NCI-H524 (cell line): ENCODE results near the gene R3HCC1L.
"Not testable (repeated sequence)": the region's sequence is repeated elsewhere in the genome, so short reads cannot be mapped to it uniquely, and the experiment has no call there.

Experiments
- DNase-seq, 2 experiments: peaks; one replicate each; lab custom pipeline; 2025; lab: John Stamatoyannopoulos, UW

R3HCC1L gene

DNA sequence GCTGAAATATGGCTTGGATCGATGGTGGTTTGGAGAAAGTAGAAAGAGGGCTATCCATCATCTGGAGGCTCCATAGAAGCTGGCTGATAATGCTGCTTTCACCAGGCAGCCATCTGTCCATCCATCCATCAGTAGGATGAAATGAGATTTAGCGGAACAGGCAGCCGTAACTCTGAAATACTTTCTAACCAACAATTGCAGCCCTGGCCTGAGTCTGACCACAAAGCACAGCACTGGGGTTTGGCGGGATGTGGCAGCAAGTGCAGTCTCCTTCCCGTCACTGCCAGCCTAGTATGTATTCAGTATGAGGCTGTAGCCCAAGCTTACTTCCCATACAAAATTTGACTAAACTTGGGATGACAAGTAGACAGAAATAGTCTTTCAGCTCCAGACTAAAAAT is 38.0 kb downstream of the R3HCC1L start:
- DNase-seq = no peak

- no peak for DNase-seq
Observed at GRCh38 chr10:98173260-98173659, 38.8 kb downstream of the R3HCC1L start.

DNA sequence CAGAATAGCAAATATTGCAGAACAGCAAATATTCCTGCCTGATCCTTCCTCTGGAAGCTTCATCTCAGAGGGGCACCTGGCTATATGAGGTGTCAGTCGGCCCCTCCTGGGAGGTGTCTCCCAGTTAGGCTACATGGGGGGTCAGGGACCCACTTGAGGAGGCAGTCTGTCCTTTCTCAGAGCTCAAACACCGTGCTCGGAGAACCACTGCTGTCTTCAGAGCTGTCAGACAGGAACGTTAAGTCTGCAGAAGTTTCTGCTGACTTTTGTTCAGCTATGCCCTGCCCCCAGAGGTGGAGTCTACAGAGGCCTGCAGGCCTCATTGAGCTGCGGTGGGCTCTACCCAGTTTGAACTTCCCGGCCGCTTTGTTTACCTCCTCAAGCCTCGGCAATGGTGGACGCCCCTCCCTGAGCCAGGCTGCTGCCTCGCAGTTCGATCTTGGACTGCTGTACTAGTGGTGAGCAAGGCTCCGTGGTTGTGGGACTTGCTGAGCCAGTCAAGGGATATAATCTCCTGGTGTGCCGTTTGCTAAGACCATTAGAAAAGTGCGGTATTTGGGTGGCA is 48.0 kb downstream of the R3HCC1L start:
- not testable (repeated sequence) for DNase-seq

DNA sequence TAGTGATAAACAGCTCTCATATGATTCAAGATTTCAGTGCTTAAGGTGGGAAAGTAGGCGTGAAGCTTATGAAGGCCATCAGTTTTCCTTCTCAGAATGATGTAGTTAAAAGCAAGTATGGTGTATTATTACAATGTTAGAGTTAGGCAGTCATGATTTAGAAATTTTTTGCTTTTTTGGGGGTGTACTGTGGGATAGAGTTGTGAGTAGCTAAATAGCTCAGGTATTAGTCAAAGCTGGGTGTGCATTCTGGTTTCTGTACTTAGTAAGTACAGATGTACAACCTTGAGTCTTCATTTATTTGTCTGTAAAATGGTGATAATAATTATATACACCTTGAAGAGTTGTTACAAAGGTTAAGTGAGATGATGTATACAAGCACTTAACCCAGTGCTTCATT is 52.2 kb downstream of the R3HCC1L start:
- no peak for DNase-seq

- DNase-seq = not testable (repeated sequence)
Observed at GRCh38 chr10:98190773-98191172, 56.3 kb downstream of the R3HCC1L start.

DNA sequence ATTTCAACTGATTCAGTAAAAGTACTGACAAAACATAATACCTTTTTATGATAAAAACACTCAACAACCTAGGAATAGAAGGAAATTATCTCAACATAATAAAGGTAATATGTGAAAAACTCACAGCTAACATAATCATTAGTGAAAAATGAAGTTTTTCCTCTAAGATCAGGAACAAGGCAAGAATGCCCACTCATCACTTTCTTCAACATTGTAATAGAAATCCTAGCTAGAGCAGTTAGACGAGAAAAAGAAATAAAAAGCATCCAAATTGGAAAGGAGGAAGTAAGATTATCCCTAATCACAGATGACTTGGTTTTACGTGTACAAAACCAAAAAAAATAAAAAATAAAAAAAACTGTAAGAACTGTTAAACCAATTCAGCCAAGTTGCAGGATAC is 58.6 kb downstream of the R3HCC1L start:
- no peak for DNase-seq

DNA sequence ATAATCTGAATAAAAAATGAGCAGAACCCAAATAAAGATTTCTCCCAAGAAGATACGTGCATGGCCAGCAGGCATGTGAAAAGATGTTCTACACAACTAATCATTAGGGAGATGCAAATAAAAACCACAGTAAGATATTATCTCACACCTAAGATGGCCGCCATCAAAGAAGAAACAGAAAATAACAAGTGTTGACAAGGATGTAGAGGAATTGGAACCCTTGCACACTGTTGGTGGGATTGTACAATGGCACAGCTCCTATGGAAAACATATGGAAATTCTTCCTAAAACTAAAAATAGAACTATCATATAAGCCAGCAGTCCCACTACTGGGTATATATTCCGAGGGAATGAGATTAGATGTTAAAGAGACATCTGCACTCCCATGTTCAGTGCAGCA is 60.2 kb downstream of the R3HCC1L start:
- DNase-seq = no peak

- no peak for DNase-seq
Observed at GRCh38 chr10:98195120-98195519, 60.7 kb downstream of the R3HCC1L start.

DNA sequence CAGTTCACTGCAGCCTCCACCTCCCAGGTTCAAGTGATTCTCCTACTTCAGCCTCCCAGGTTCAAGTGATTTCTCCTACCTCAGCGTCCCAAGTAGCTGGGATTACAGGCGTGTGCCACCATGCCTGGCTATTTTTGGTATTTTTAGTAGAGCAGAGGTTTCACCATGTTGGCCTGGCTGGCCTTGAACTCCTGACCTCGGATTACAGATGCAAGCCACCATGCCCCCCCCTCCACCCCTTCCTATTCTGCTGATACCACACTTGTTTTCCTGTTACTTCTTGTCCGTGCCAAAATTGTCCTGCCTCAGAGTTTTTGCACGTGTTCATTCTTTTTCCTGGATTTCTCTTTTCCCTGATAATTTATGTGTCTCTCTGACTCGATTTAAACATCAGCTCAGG is 62.5 kb downstream of the R3HCC1L start:
- DNase-seq = no peak

DNA sequence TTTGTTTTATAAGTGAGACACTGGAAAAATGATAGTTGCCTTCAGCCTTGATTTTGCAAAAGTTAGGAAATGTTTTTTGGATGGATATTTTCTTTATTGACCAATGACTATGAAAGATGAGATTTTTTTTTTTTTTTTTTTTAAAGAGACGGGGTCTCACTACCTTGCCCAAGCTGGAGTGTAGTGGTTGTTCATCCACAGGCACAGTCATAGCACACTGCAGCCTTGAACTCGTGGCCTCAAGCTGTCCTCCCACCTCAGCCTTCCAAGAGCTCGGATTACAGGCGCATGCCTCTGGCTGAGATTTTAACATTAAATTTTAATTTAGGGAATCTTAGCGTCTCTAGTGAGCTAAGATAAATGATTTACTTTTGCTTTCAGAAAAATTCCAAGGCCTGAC is 67.3 kb downstream of the R3HCC1L start:
- no peak for DNase-seq

DNA sequence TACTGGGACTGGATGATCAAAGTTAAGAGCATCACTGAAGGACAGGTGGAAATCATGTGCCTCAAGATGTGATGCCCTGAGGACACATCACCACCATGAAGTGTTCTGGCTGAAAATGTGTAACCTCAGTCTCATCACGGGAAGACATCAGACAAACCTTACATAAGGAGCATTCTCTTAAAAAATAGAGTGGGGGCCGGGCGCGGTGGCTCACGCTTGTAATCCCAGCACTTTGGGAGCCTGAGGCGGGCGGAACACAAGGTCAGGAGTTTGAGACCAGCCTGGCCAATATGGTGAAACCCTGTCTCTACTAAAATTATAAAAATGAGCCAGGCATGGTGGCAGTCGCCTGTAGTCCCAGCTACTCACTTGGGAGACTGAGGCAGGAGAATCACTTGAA is 67.9 kb downstream of the R3HCC1L start:
- no peak for DNase-seq

DNA sequence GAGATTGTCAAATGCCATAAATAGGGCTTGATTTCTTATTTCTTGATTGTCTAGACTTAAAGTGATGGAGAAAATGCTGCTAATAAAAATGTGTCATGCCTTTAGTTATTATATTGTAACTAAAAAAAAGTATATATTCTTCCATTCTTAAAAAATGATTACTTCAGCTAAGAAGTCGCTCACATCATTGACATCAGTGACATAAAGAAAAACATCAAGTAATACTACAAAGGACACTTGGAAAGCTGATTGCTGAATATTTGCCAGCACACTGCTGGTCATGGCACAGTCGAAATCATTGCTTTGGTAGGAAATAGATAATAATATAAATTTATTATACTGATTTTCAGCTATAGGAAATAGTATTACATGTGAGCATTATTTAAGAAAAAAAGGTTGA is 70.9 kb downstream of the R3HCC1L start:
- DNase-seq = no peak

GRCh38 chr10:98208925-98209324 is 74.5 kb downstream of the R3HCC1L start:
- no peak for DNase-seq

GRCh38 chr10:98209441-98209840 is 75.0 kb downstream of the R3HCC1L start:
- no peak for DNase-seq

- DNase-seq = no peak
Observed at GRCh38 chr10:98212196-98212595, 77.7 kb downstream of the R3HCC1L start.

DNA sequence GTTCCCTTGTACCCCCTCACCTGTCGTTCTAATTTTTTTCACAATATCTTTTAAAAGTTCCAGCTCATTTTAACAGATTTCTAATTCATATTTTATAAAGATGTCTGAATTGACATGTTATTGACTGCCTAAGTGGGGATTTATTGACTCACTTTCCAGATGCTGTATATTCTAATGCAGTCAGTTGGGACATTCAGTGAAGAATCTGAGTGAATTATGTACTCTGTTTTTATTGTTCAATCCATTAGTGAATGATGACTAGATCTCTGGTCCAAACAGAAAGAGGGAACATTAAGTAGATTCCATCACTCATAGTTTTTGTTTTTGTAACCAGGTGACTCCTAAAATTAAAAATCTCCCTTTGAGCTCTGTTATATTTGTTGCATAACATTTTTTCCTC is 79.3 kb downstream of the R3HCC1L start:
- DNase-seq = no peak

DNA sequence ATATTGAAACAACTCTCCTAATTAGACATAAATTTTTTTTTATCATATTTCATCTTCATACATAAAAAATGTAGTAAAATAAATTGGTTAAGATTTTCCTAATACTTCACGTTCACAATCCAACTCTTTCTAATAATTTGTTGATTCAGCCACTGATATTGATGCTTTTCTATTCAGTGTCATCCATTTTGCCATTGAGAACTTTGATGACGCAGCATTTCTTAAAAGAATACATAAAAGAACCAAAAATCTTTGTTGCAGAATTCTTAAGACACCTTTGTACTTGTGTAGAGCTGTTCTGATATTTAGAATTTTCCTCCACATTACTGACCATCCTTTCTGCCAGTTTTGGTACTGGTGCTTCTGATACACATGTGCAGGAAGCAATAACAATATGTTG is 80.9 kb downstream of the R3HCC1L start:
- no peak for DNase-seq

- DNase-seq = no peak
Observed at GRCh38 chr10:98217801-98218200, 83.3 kb downstream of the R3HCC1L start.

- DNase-seq = no peak
Observed at GRCh38 chr10:98223874-98224273, 89.4 kb downstream of the R3HCC1L start.

- no peak for DNase-seq
Observed at GRCh38 chr10:98224509-98224908, 90.1 kb downstream of the R3HCC1L start.

DNA sequence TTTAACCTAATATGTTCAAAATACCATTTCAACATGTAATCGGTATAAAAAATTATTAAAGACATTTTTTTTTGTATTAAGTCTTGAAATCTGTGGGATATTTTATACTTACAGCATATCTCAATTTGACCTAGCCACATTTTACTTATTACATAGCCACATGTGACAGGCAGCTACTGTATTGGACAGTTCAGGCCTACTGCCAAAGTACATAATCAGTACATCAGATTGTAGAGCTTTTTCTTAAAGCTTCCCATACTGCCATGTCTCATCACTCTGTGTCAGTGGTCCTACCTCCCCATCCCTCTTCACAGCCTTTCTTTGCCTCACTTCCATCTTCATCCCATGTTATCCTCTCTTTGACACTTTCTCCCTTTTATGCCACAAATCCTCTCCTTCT is 90.5 kb downstream of the R3HCC1L start:
- DNase-seq = no peak

DNA sequence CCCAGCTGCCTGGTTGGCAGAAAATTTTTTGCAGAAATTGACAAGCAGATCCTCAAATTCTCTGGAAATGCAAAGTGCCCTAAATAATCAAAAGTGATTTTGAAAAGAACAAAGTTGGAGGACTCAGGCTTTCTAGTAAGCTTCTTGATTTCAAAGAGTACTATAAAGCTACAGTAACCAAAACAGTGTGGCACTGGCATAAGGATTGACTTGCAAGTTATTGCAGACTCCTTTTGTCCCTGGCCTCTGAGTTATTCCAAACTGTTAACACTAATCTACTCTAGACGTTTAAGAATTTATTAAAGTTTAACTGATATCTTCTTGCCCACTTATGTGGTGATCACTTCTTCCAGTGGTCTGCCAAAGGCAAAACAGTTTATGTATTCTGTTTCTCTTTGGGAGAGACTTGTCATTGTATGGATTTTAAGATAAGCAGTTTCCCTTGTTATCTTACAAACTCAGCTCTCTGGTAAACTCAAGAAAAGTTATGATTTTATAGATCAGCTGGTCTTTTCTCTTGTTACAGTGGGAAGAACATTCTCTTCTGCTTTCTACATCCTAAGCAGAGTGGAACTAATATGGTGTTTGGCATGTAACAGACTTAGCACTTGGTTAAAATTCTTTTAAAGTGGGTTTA is 92.2 kb downstream of the R3HCC1L start:
- no peak for DNase-seq

GRCh38 chr10:98227713-98228112 is 93.3 kb downstream of the R3HCC1L start:
- DNase-seq = not testable (repeated sequence)

GRCh38 chr10:98228266-98228665 is 93.8 kb downstream of the R3HCC1L start:
- DNase-seq = not testable (repeated sequence)
